ENCODE data around the gene PPEF2.

Gene PPEF2

GRCh38 chr4:75834095-75834771, 68.0 kb downstream of the PPEF2 start:
- DNase-seq (ENCODE audit: low read depth in 2 of 2), result no peak

- no peak for DNase-seq (ENCODE audit: low read depth in 2 of 2)
Measured at GRCh38 chr4:75831856-75832405, 70.3 kb downstream of the PPEF2 start.

GRCh38 chr4:75830906-75831305, 71.3 kb downstream of the PPEF2 start:
- no peak for DNase-seq (ENCODE audit: low read depth in 2 of 2)

GRCh38 chr4:75823812-75824211, 78.4 kb downstream of the PPEF2 start:
- no peak for DNase-seq (ENCODE audit: low read depth in 2 of 2)

GRCh38 chr4:75822416-75822815, 79.8 kb downstream of the PPEF2 start:
- no peak for DNase-seq (ENCODE audit: low read depth in 2 of 2)

- DNase-seq (ENCODE audit: low read depth in 2 of 2), result no peak
Measured at GRCh38 chr4:75821966-75822365, 80.3 kb downstream of the PPEF2 start.

GRCh38 chr4:75821216-75821615, 81.0 kb downstream of the PPEF2 start:
- DNase-seq (ENCODE audit: low read depth in 2 of 2), result no peak

GRCh38 chr4:75820676-75821075, 81.6 kb downstream of the PPEF2 start:
- DNase-seq (ENCODE audit: low read depth in 2 of 2), result no peak

- no peak for DNase-seq (ENCODE audit: low read depth in 2 of 2)
Measured at GRCh38 chr4:75820197-75820596, 82.1 kb downstream of the PPEF2 start.

- DNase-seq (ENCODE audit: low read depth in 2 of 2), result no peak
Measured at GRCh38 chr4:75819121-75819520, 83.1 kb downstream of the PPEF2 start.

GRCh38 chr4:75817901-75818300, 84.4 kb downstream of the PPEF2 start:
- no peak for DNase-seq (ENCODE audit: low read depth in 2 of 2)
